Epithelial cell of esophagus (primary cell): ENCODE measurements around the gene GIT2.

ENCODE experiments used
- DNase-seq: peaks from one replicate; pipeline ENCODE4 v3.0.0; 2010; ENCODE audit warnings: low read depth
- H3K4me3 ChIP-seq: 2 replicates; pipeline ENCODE4 v1.5.1; 2011; ENCODE audit warnings: mild to moderate bottlenecking, low read length, control low read depth
- CTCF ChIP-seq: IDR thresholded peaks from 2 replicates; pipeline ENCODE4 v1.5.1; 2011; ENCODE audit warnings: low read depth, mild to moderate bottlenecking, low read length, control low read depth, inconsistent platforms; ENCODE audit not compliant: insufficient read depth; ENCODE audit errors: missing control alignments

Gene GIT2

GRCh38 chr12:109998241-109998903 is 2.2 kb upstream of the GIT2 start:
- DNase-seq, result no peak
- TF ChIP-seq CTCF, result no peak
- H3K4me3 ChIP-seq, result peak overlapping the region; percentile 75

- no peak overlapping the region for H3K4me3 ChIP-seq
- TF ChIP-seq CTCF, result no peak
- DNase-seq, result no peak
Observed at GRCh38 chr12:109997393-109997792, 1.2 kb upstream of the GIT2 start.

GRCh38 chr12:109996483-109996853 is 300 bp upstream of the GIT2 start:
- H3K4me3 ChIP-seq, result peak overlapping the region; percentile 88
- no peak for DNase-seq
- TF ChIP-seq CTCF, result no peak

- no peak for TF ChIP-seq CTCF
- H3K4me3 ChIP-seq, result peak overlapping the region; percentile 88
- DNase-seq, result no peak
Observed at GRCh38 chr12:109995361-109995685, 845 bp downstream of the GIT2 start.

- DNase-seq, result peak; percentile 22
- no peak for TF ChIP-seq CTCF
- H3K4me3 ChIP-seq, result peak overlapping the region; percentile 88
Observed at GRCh38 chr12:109994401-109995175, 1.6 kb downstream of the GIT2 start.

GRCh38 chr12:109993091-109993490 is 3.1 kb downstream of the GIT2 start:
- TF ChIP-seq CTCF, result no peak
- no peak for DNase-seq
- no peak overlapping the region for H3K4me3 ChIP-seq

GRCh38 chr12:109991586-109991985 is 4.6 kb downstream of the GIT2 start:
- TF ChIP-seq CTCF, result no peak
- no peak for DNase-seq

More at GRCh38 chr12:109991586-109991985, 4.6 kb downstream of the GIT2 start:
- no peak overlapping the region for H3K4me3 ChIP-seq
